Fibroblast of lung (primary cell): ENCODE measurements around the gene PET100. TPM values are rescaled to one million over a fixed set of nuclear protein-coding genes. Genes with fewer than 3 reads are reported as not detected.

Source experiments
- DNase-seq, 2 donors: peaks; one replicate each; pipeline versions ENCODE4 v3.0.0 to v3.0.0-alpha.2; 2010; ENCODE audit warnings: low read depth in 2 of 2
- H2AFZ ChIP-seq: 2 replicates; pipeline ENCODE4 v1.5.1; 2012; ENCODE audit warnings: low read length, control low read depth, inconsistent platforms
- H3K27ac ChIP-seq: 2 replicates; pipeline ENCODE4 v1.5.1; 2011; ENCODE audit warnings: low read length, control low read depth; ENCODE audit not compliant: insufficient read depth
- H3K27me3 ChIP-seq: 2 replicates; pipeline ENCODE4 v1.5.1; 2011; ENCODE audit warnings: mild to moderate bottlenecking, low read length; ENCODE audit not compliant: control insufficient read depth, insufficient read depth
- H3K36me3 ChIP-seq: 2 replicates; pipeline ENCODE4 v1.5.1; 2011; ENCODE audit warnings: low read length; ENCODE audit not compliant: control insufficient read depth, insufficient read depth
- H3K4me1 ChIP-seq: 2 replicates; pipeline ENCODE4 v1.5.1; 2011; ENCODE audit warnings: low read length; ENCODE audit not compliant: control insufficient read depth, insufficient read depth; ENCODE audit errors: extremely low read depth
- H3K4me2 ChIP-seq: 2 replicates; pipeline ENCODE4 v1.5.1; 2011; ENCODE audit warnings: low read length, control low read depth; ENCODE audit not compliant: insufficient read depth; ENCODE audit errors: extremely low read depth
- H3K4me3 ChIP-seq, 4 experiments: fragments of 200-600 bp in 1 of 4; sonication (generic) in 1 of 4; replicated peaks in 1 of 4; 2 replicates each; pipeline ENCODE4 v1.5.1; 2011 to 2016; ENCODE audit warnings: low read length in 4 of 4, low read depth in 3 of 4, mild to moderate bottlenecking in 3 of 4, control low read depth in 2 of 4, inconsistent platforms in 1 of 4, mixed read lengths in 1 of 4; ENCODE audit not compliant: insufficient read depth in 1 of 4; ENCODE audit errors: control extremely low read depth in 1 of 4
- H3K79me2 ChIP-seq: 2 replicates; pipeline ENCODE4 v1.5.1; 2012; ENCODE audit warnings: mild to moderate bottlenecking, low read length, inconsistent platforms; ENCODE audit not compliant: control insufficient read depth, insufficient read depth
- H3K9ac ChIP-seq: 2 replicates; pipeline ENCODE4 v1.5.1; 2011; ENCODE audit warnings: mild to moderate bottlenecking, low read length, control low read depth; ENCODE audit not compliant: insufficient read depth
- H3K9me3 ChIP-seq: 2 replicates; pipeline ENCODE4 v1.5.1; 2012; ENCODE audit warnings: low read depth, low read length; ENCODE audit not compliant: control insufficient read depth, insufficient read depth
- H4K20me1 ChIP-seq: 2 replicates; pipeline ENCODE4 v1.5.1; 2011; ENCODE audit warnings: low read length; ENCODE audit not compliant: control insufficient read depth, insufficient read depth; ENCODE audit errors: extremely low read depth
- EZH2 ChIP-seq: IDR thresholded peaks from 2 replicates; pipeline ENCODE4 v1.5.1; 2012; ENCODE audit warnings: low read length, control low read depth, mild to moderate bottlenecking; ENCODE audit errors: missing control alignments
- polyA plus RNA-seq, 2 donors: library from polyadenylated mRNA; depleted of rRNA in 1 of 2; stranded (reverse) in 1 of 2; unstranded in 1 of 2; fragments of >200 nt; gene quantifications; 2 replicates each; pipeline ENCODE4 v1.2.1, GENCODE V29; 2011 to 2012; ENCODE audit warnings: missing spikeins in 1 of 2
- total RNA-seq: library from RNA; depleted of rRNA; stranded (reverse); fragments of >200 nt; gene quantifications from 2 replicates; pipeline ENCODE4 v1.2.1, GENCODE V29; 2014
- TF ChIP-seq, protein P1 (sequence below), 2 donors: IDR thresholded peaks in 1 of 2; conservative IDR thresholded peaks in 1 of 2; 1 replicate in 1 of 2; 2 replicates in 1 of 2; pipeline ENCODE4 v1.5.1; 2011 to 2012; ENCODE audit warnings: low read length in 2 of 2, control low read depth in 1 of 2, inconsistent platforms in 1 of 2, low read depth in 1 of 2, mild to moderate bottlenecking in 1 of 2

Gene PET100
- total and polyA plus RNA-seq, 2 donors (not counting 1 experiment from before 2014, with no cell fraction given) = 15.7 to 38.8 TPM

DNA sequence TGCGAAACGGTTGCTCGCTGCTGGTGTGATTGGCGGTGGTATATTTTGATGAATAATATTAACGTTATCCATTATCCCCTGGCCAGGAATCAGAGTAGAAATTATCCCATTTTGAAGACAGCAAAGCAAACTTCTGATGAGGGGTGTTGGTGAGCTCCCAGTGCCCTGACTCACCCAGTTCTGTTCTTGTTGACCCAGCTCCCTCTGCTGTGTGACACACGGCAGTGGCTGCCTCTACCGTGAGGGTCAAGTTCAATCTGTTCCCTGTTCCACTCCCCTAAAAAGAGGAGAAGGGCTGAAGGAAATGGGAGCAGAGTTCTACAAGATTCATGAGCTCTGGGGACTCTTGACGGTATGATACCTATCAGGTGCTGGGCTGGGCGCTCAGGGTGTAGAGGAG lies 31.9 kb upstream of the PET100 start:
- Histone ChIP-seq H3K4me3 (no peak overlapping the region), H3K4me1 (no peaks in the 10 kb centered on the region), H3K9ac (no peak overlapping the region), H4K20me1 (no peaks in the 10 kb centered on the region), H3K79me2 (no peaks in the 10 kb centered on the region), H3K36me3 (no peaks in the 10 kb centered on the region), H3K4me2 (no peak overlapping the region), H3K9me3 (no peaks in the 10 kb centered on the region), H3K27me3 (peaks cover 21% of the 10 kb centered on the region), H3K27ac (no peak overlapping the region), H2AFZ (no peak overlapping the region)
- TF ChIP-seq, protein P1, sequence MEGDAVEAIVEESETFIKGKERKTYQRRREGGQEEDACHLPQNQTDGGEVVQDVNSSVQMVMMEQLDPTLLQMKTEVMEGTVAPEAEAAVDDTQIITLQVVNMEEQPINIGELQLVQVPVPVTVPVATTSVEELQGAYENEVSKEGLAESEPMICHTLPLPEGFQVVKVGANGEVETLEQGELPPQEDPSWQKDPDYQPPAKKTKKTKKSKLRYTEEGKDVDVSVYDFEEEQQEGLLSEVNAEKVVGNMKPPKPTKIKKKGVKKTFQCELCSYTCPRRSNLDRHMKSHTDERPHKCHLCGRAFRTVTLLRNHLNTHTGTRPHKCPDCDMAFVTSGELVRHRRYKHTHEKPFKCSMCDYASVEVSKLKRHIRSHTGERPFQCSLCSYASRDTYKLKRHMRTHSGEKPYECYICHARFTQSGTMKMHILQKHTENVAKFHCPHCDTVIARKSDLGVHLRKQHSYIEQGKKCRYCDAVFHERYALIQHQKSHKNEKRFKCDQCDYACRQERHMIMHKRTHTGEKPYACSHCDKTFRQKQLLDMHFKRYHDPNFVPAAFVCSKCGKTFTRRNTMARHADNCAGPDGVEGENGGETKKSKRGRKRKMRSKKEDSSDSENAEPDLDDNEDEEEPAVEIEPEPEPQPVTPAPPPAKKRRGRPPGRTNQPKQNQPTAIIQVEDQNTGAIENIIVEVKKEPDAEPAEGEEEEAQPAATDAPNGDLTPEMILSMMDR (conservative IDR thresholded peaks at IDR 0.05 in 1 of 2, IDR thresholded peaks at IDR 0.05 in 1 of 2; ENCODE audit: low read depth in 1 of 2, low read length in 2 of 2) = no peak
- no peak for TF ChIP-seq EZH2
- DNase-seq = no peak

DNA sequence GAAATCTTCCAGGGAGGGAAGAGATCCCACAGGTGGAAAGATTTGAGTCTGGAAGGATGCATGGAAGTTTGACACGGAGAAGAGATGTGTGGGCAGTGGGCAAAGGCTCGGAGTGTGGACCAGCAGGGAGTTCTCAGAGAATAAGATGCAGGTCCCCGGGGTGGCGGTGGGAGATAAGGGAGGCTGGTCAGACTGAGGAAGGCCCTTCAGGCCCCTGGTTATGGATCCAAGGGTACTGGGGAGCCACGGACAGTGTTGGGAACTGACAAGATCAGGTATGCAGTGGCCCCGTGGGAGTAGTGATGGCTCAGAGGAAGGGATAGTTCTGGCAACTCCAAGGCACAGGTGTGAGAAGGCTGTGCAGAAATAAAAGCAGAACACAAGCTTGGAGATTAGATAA lies 31.4 kb upstream of the PET100 start:
- no peak for DNase-seq
- H3K27me3 ChIP-seq = peaks cover 21% of the 10 kb centered on the region
- H3K79me2 ChIP-seq = no peaks in the 10 kb centered on the region
- no peak overlapping the region for H3K27ac ChIP-seq
- no peaks in the 10 kb centered on the region for H4K20me1 ChIP-seq
- no peaks in the 10 kb centered on the region for H3K36me3 ChIP-seq
- H3K4me2 ChIP-seq = no peak overlapping the region
- H2AFZ ChIP-seq = no peak overlapping the region
- TF ChIP-seq EZH2 = no peak
- TF ChIP-seq, protein P1 (conservative IDR thresholded peaks at IDR 0.05 in 1 of 2, IDR thresholded peaks at IDR 0.05 in 1 of 2; ENCODE audit: low read depth in 1 of 2, low read length in 2 of 2) = no peak
- H3K9ac ChIP-seq = no peak overlapping the region
- H3K9me3 ChIP-seq = no peaks in the 10 kb centered on the region
- H3K4me3 ChIP-seq = no peak overlapping the region
- no peaks in the 10 kb centered on the region for H3K4me1 ChIP-seq

DNA sequence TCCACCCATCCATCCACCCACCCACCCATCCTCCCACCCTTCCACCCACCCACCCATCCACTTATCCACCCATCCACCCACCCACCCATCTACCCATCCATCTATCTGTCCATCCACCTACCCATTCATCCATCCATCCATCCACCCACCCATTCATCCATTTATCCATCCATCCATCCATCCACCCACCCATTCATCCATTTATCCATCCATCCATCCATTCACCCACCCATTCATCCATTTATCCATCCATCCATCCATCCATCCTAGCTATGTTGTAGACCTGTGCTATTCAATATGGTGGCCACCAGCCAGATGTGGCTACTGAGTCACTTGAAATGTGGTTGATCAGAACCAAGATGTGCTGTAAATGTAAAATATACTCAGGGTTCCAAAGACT lies 28.9 kb upstream of the PET100 start:
- TF ChIP-seq, protein P1 (conservative IDR thresholded peaks at IDR 0.05 in 1 of 2, IDR thresholded peaks at IDR 0.05 in 1 of 2; ENCODE audit: low read depth in 1 of 2, low read length in 2 of 2) = no peak
- TF ChIP-seq EZH2 = no peak
- H3K27ac ChIP-seq = no peak overlapping the region
- no peak overlapping the region for H3K4me2 ChIP-seq

More for the DNA sequence above, 28.9 kb upstream of the PET100 start:
- H3K4me1 ChIP-seq = no peaks in the 10 kb centered on the region
- peaks cover 12% of the 10 kb centered on the region for H3K27me3 ChIP-seq
- no peaks in the 10 kb centered on the region for H4K20me1 ChIP-seq
- no peak overlapping the region for H3K4me3 ChIP-seq
- H3K36me3 ChIP-seq = no peaks in the 10 kb centered on the region
- no peak for DNase-seq
- H3K79me2 ChIP-seq = no peaks in the 10 kb centered on the region
- H3K9ac ChIP-seq = no peak overlapping the region
- H3K9me3 ChIP-seq = no peaks in the 10 kb centered on the region
- no peak overlapping the region for H2AFZ ChIP-seq
